Measurements from ENCODE around the gene OSBPL6.

The OSBPL6 gene

GRCh38 chr2:178238750-178239149, 44.4 kb downstream of the OSBPL6 start:
- no peak for DNase-seq (ENCODE audit: low read depth in 3 of 3)

DNA sequence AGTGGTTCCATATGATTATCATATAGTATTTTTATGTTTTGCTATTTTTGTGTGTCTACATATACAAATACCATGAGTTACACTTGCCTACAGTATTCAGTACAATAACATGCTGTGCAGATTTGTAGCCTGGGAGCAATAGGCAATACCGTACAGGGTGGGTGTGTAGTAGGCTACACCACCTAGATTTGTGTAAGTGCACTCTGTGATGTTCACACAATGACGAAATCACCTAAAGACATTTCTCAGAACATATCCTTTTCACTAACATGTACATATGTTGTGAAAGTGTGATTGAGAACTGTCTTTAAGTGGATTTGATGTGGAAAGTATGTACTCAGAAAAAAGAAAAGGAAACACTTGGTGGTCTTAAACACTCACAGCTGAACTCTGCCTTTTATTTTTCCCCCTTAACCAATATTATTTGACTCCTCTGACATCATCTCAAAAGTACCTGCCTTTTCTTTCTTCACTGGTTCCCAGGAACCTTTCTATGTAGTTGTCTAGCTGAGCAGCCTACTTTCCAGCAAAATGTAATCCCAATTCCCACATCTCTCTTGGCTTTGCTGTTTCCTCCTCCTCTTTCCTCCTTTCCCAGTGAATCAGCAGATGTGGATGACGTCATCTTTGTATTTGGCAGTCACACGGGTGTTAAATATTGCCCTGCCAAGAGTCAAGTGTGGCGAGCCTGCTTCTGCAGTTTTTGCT, 47.7 kb downstream of the OSBPL6 start:
- no peak for DNase-seq (ENCODE audit: low read depth in 3 of 3)

DNA sequence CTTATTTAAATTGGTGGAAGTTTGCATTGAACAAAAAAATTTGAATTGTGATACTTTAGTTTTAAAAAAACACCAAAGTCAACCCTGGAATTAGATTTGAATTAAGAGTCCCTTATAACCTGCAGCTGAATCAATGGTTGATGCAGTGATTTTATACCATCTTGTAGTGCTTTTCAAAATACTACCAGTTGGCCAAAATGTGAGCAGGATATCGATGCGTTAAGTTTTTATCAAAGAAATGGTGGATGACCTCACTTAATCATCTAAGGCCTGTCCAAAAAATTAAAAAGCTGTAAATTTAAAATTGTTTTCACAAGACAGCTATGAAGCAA, 48.2 kb downstream of the OSBPL6 start:
- DNase-seq (ENCODE audit: low read depth in 3 of 3): no peak

GRCh38 chr2:178243961-178244360, 49.6 kb downstream of the OSBPL6 start:
- no peak for DNase-seq (ENCODE audit: low read depth in 3 of 3)

- no peak for DNase-seq (ENCODE audit: low read depth in 3 of 3)
Measured at GRCh38 chr2:178244777-178245176, 50.5 kb downstream of the OSBPL6 start.

DNA sequence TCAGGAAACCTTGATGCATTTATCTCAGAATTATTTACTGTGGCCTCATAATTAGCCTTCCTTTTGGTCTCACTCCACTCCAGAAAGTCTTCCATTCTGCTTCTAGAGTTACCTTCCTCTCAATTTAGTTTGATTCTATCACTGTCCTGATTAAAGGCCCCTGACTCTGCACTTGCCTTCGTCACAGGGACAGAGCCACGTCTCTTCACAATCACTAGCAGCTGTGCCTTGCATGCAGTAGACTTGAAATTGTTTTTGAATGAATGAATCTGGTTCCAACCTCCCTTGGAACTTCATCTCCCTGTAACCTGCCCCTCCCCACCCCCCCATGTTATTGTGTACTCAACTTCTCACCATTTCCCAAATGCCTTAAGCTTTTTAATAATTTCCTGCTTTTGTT, 52.4 kb downstream of the OSBPL6 start:
- DNase-seq (ENCODE audit: low read depth in 3 of 3): no peak

DNA sequence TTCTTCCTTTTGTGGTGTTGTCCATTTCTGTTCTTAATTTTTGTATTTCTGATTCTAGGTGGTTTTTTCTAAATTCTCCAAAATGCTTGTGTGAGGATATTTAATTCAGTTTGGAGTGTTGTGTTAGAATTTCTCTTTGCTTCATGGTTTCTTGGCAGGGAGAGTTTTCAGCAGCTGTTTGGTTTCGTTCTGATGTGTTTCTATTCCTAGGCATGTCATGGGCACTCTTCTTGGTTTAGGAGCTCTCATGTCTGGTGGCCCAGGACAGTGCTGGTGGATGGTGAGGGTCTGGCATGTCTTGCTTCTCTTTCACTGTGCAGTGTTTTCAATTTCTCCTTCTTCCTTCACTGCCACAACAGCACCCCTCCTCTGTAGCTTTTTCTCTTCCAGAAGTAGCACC, 52.9 kb downstream of the OSBPL6 start:
- no peak for DNase-seq (ENCODE audit: low read depth in 3 of 3)

- DNase-seq (ENCODE audit: low read depth in 3 of 3): no peak
Measured at GRCh38 chr2:178250429-178250828, 56.1 kb downstream of the OSBPL6 start.

DNA sequence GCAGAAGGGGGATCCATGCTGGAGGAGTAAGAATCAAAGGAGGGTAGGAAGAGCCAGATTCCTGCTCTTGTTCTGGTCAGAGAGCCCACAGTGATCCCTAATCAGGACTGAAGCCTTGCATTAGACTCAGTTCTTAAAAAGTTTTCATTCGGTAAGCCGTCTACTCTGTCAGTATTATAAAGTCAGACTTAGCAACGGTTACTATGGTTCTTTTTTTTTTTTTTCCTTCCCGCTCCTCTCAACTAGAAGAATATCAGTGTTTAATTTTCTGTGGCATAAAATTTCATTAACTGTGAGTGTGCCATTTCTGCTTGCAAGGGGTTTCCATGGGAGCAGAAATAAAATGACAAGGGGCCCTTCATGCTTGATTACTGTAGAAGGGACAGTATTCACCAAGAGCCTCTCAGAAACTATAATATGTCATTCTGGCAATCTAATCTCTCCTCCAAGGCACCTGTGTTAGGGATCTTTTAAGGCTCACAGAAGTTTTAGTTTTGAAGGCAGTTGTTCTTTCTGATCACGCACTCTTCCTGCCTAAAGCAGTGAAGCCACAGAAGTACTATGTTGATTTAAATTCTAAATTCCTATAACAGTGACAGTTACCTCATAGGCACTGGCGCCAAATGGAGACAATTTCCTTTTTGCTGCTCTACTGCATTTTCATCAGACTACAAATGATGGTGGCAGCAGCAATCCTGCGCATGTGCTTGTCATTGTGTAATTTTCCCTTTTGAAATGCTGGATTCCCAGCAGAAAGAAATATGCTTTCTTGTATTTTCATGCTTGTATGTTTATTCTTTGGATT, 57.0 kb downstream of the OSBPL6 start:
- no peak for DNase-seq (ENCODE audit: low read depth in 3 of 3)

GRCh38 chr2:178256382-178257042, 62.2 kb downstream of the OSBPL6 start:
- no peak for DNase-seq (ENCODE audit: low read depth in 3 of 3)

GRCh38 chr2:178257127-178257526, 62.8 kb downstream of the OSBPL6 start:
- no peak for DNase-seq (ENCODE audit: low read depth in 3 of 3)

DNA sequence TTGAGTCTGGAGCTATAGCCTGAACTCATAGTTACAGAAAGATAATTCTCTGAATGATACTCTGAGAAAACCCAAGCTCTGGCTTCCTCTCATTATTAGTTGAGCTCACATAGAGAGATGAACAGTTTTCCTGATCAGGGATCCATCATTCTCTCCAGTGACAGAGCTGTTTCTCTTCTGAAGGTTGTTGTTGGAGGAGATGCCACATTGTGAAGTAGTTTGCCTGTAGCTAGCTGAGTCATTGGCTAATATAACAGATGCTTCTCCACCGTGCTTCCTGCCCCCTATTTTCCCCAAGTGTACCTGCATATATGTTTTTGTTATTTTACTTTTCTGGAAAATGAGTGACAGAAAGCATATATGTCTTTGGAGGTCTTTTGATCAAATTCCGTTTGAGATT, 64.6 kb downstream of the OSBPL6 start:
- DNase-seq (ENCODE audit: low read depth in 3 of 3): no peak

- DNase-seq (ENCODE audit: low read depth in 3 of 3): no peak
Measured at GRCh38 chr2:178263159-178263860, 69.0 kb downstream of the OSBPL6 start.

- DNase-seq (ENCODE audit: low read depth in 3 of 3): no peak
Measured at GRCh38 chr2:178264211-178264610, 69.9 kb downstream of the OSBPL6 start.

GRCh38 chr2:178265851-178266250, 71.5 kb downstream of the OSBPL6 start:
- DNase-seq (ENCODE audit: low read depth in 3 of 3): no peak

- DNase-seq (ENCODE audit: low read depth in 3 of 3): no peak
Measured at GRCh38 chr2:178266445-178266844, 72.1 kb downstream of the OSBPL6 start.

GRCh38 chr2:178267660-178268059, 73.3 kb downstream of the OSBPL6 start:
- no peak for DNase-seq (ENCODE audit: low read depth in 3 of 3)

- DNase-seq (ENCODE audit: low read depth in 3 of 3): no peak
Measured at GRCh38 chr2:178268435-178268834, 74.1 kb downstream of the OSBPL6 start.

GRCh38 chr2:178269438-178270224, 75.3 kb downstream of the OSBPL6 start:
- DNase-seq (ENCODE audit: low read depth in 3 of 3): no peak

- DNase-seq (ENCODE audit: low read depth in 3 of 3): no peak
Measured at GRCh38 chr2:178270338-178270737, 76.0 kb downstream of the OSBPL6 start.

GRCh38 chr2:178271094-178271493, 76.8 kb downstream of the OSBPL6 start:
- DNase-seq (ENCODE audit: low read depth in 3 of 3): no peak

Measured in stimulated activated CD4-positive, alpha-beta T cell treated with anti-CD3 and anti-CD28 coated beads, TNF-alpha, amount 100 ng/mL, for 4 hours (primary cell).